NCI-H146 treated with DMSO at 0.1 percent for 48 hours (cell line): ENCODE measurements around the gene SGPL1.
"Not testable (repeated sequence)": the region's sequence is repeated elsewhere in the genome, so short reads cannot be mapped to it uniquely, and the experiment has no call there.

Source experiments
- DNase-seq: peaks from one replicate; lab custom pipeline; 2025; ENCODE audit not compliant: unreplicated experiment; lab: John Stamatoyannopoulos, UW

Gene SGPL1, protein sequence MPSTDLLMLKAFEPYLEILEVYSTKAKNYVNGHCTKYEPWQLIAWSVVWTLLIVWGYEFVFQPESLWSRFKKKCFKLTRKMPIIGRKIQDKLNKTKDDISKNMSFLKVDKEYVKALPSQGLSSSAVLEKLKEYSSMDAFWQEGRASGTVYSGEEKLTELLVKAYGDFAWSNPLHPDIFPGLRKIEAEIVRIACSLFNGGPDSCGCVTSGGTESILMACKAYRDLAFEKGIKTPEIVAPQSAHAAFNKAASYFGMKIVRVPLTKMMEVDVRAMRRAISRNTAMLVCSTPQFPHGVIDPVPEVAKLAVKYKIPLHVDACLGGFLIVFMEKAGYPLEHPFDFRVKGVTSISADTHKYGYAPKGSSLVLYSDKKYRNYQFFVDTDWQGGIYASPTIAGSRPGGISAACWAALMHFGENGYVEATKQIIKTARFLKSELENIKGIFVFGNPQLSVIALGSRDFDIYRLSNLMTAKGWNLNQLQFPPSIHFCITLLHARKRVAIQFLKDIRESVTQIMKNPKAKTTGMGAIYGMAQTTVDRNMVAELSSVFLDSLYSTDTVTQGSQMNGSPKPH

DNA sequence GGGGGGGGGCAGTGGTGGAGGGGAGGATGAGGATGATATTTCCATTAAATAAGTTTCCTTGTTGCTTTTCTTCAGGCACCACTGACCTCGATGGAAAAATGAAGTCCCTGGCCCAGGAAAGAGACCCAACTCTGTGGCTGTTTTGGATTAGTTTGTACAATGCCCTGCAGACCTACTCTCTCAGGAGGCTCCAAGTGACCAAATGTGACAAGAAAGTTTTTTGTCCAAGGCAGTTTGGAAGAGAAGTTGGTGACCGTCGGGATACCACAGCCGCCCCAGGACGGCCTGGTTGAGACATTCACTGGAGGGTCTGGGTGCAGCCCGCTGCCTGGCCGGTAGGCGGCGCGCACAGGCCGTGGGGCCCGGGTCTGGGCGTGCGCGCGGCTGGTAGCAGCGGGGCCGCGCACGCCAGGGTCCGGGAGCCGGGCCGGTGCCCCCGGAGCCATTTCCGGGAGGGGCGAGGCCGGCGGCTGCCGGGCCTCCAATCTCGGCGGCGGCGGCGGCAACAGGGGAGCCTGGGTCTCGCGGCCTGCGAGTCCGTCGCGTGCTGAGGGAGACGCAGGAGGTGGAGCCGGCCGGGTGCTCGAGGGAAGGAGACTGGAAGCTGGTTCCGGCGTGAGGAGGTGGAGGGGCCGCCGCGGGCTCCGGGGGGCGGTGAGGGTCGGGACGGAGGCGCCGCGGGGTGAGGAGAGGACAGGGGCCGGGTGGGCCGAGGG lies at the start of gene SGPL1:
Gene SGPL1, plus strand, starts transcription at position 445 of the 716 bp plus-strand sequence. CDS start 906 bp downstream, outside the sequence.
- DNase-seq = peak; percentile 69

DNA sequence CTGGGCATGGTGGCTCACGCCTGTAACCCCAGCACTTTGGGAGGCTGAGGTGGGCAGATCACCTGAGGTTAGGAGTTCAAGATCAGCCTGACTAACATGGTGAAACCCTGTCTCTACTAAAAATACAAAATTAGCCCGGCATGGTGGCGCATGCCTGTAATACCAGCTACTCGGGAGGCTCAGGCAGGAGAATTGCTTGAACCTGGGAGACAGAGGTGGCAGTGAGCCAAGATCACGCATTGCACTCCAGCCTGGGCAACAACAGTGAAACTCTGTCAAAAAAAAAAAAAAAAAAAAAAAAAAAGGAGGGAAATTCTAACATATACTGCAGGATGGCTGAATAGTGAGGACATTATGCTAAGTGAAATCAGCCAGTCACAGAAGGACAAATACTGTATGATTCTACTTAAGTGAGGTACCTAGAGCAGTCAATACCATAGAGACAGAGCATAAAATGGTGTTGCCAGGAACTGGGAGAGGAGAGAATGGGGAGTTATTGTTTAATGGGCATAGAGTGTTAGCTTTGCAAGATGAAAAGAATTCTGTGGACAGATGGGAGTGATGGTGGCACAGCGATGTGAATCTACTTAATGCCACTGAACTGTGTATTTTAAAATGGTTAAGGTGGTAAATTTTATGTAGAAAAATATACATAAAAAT lies 47.6 kb upstream of the SGPL1 start:
- DNase-seq = not testable (repeated sequence)

DNA sequence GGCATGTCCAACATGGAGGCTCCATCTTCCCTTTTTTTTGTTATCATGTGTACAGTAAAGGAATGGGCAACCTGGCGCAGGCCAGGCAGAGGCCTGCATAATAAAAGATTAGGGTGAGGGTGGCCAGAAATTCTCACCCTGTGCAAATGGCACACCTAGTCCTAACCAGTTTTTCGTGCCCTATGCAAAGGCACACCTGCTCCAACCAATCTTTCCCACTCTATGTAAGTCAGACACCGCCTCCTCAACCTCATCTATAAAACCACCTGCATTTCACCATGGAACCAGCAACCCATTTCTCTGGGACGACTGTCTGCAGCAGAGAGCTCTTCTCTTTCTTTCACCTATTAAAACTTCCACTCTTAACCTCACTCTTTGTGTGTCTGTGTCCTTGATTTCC lies 46.6 kb upstream of the SGPL1 start:
- DNase-seq = no peak

DNA sequence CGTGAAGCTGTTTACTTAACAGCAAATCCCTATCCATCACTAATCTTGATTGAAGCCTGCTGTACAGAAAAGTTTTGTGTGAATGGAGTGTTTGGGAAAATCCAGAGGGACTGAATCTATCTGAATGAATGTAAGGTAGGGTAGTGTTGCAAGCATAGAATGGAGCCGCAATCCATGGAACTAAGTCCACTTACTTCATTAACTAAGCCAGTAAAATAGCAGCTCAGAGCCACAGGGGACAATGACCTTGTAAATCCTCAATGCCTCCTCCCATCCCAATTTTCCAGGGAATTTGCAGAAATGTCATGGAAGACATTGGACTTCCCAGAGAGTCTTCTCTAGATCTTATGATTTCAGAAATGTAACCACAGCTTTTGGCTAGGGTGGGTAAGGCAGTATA lies 45.7 kb upstream of the SGPL1 start:
- DNase-seq = no peak

DNA sequence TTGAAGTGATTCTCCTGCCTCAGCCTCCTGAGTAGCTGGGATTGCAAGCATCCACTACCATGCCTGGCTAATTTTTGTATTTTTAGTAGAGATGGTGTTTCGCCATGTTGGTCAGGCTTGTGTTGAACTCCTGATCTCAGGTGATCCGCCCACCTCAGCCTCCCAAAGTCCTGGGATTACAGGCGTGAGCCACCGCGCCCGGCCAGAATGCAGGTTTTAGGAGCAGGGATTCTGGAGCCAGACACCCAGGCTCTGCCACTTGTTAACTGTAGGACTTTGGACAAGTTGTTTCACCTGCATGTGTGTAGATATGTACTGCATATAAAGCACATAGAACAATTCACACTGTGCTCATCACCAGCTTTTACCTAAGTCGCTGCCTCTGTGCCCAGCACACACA lies 45.2 kb upstream of the SGPL1 start:
- not testable (repeated sequence) for DNase-seq

DNA sequence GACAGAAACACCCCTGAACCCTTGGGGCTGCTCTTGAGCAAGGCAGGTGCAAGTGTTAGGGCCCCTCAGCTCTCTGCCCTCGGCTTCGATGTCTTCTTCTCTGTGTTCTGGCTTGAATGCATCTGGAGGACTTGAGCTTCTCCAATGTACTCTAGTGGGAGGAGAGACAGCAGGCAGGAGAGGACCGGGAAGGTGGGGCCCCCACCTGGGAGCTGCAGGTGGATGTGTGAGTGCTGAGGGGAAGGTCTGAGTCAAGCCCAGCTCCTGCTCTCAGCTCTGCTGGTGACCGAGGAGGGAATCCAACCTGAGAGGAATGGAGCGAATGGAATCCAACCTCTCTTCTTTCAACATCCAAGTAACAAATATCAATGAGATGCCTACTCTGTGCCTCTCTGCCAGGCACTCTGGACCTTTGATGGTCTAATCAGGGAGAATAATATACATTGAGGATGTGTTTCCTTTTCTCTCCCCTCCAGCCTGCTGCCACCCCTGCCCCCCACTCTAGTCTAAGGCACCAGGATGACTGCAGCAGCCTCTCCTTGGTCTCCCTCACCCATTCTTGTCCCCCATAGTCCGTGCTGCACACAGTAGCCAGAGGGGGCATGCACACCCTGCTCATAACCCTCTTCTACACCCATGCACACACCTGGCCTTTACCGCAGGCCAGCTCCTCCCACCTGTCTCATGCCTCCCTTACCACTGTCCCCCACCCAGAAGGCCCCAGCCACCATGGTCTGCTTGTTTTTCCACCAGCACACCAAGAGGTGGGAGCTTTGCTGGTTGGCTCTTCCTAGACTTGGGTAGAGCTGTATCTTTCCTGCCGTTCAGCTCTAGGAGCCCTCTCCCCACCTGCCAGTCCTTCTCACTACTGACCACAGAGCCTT lies 44.2 kb upstream of the SGPL1 start:
- no peak for DNase-seq

DNA sequence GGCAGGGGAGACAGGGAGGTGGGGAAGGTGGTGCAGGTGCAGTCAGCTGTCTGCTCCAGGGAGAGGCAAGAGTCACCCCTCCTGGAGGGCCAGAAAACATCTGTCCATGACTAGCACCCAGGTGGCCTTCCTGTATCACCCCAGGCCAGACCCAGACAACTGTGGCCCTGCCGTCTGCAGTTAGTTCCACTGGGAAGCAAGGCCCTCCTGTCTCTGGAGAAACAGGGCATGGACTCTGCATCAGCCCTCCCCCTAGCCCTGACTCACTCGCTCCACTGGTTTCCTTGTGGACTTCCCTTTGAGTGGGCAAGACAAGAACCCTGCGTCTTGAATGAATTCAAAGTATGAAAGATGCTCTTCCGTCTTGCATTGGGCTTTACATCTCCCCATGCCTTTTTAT lies 43.1 kb upstream of the SGPL1 start:
- peak; percentile 6 for DNase-seq

DNA sequence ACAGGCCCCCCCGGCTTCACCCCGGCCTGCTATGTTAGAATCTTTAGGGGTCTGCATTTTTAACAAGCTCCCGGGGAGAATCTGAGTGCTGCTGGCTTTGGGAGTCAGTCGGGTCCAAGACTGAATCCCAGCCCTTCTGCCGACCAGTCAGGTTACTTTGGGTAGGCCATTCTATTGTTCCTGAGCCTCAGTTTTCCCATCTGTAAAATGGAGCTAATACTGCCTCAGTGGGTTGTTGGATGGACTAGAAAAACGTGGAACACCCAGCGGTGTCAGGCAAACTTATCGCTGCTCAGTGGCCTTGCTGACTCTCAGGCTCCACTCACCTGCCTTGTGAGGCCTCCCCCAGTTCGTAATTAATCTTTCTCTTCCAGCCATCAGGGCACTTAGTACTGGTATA lies 42.3 kb upstream of the SGPL1 start:
- DNase-seq = no peak

DNA sequence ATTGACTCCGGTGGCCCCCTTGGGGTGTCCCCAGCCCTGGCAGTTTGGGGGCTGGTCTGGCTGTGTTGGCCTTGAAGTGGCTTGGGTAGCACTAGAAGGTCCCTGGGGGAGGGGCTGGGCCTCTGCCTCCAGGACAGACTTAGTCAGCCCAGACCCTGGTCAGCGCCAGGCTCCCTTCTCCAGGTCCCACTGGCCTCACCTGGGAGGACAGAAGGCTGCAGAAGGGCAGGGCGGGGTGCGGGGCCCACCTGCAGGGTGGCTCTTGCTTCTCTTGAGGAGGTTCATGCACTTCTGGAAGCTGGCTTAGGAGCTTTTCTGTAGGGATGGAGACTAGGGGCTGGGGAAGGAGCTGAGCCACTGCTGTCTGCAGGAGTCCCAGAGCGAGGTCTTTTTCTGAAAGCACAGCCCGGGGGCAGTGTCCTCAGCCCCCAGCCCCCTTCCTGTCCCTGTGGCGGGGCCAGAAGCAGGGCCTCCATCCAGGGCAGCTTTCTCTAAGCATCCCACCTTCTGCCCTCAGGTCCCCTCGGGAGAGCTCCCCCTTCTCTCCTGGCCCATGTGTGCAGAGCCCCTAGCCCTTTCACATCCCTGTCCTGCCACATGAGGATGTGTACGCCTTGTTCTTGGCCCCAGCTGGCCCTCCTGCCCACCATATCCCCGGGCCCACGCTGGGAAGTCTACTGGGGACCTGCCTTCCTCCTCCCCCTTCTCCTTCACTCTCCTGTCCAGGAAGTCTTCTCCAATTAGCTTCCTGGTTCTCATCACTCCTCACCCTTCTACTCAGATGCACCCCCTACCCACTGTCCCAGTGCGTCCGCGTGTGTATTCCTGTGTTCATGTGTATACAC lies 41.6 kb upstream of the SGPL1 start:
- no peak for DNase-seq

DNA sequence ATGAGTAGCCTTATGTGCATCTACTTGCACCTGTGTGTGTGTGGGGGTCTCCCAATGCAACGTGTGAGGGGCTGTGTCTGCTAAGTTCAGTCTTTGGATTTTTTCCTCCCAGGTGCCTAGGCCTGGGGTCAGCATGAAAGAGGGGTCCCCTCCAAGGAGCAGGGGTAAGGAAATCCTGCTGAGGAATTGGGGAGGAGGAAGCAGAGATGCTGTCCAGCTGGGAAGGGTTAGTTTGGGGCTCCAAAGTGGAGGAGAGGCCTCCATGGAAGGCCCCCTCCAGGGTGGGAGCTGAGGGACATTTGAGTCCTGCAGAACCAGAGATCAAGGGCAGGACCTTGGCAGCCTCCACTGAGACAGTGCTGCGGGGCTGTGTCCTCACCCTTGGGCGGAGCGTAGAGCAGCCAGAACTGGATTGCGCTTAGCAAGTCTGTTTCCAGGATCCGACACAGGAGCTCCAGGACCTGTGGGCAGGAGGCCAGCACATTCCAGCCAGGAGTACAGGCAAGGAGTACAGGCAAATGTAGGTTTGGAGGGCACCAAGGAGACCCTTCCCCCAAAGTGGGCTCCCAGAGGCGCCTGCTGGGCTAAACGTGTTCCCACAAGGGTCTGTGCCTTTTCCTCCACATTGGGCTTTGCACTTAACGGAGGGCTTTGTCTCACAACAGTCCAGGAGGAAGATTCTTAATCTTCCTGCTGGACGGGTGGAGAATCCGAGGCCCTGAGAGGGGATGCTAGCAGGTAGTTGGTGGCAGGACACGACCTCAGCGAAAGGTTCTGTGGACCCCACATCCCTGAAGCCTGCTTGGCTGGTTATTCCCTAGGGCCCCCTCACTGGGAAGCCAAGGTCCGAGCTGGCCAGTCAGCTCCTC lies 40.7 kb upstream of the SGPL1 start:
- no peak for DNase-seq

DNA sequence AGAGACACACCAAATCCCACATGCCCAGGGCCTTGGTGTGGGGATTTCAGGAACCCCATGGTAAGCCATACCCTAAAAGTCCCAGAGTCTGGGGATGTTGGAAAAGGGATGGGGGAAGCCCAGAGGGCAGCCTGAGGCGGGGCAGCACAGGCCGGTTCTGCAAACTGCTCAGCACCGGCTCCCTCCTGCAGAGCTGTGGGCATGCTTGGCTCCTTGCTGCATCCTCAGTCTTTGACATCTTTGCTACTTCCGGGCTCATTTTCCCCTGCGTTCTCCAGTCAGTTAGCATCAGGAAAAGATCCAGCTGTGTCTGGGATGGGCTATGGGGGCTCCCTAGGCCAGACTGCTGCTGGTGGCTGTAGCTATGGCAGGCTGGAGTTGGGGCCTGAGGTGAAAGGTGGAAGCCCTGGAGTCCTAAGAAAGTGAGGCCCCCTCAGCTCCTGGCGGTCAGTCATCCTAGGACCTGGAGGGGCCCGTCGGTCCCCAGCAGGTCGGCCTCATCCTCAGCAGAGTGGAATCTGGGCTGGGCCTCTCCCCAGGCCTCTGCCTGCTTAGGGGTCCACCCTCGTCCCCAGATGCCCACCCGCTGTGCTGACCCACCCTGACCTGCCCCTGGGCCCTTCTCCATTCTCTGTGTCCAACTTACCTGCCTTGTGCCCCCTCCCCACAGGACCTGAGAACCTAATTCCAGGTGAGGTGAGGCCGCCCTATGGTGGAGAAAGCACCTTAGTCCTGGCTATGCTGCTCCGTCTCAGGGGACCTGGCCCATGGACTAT lies 39.9 kb upstream of the SGPL1 start:
- no peak for DNase-seq

DNA sequence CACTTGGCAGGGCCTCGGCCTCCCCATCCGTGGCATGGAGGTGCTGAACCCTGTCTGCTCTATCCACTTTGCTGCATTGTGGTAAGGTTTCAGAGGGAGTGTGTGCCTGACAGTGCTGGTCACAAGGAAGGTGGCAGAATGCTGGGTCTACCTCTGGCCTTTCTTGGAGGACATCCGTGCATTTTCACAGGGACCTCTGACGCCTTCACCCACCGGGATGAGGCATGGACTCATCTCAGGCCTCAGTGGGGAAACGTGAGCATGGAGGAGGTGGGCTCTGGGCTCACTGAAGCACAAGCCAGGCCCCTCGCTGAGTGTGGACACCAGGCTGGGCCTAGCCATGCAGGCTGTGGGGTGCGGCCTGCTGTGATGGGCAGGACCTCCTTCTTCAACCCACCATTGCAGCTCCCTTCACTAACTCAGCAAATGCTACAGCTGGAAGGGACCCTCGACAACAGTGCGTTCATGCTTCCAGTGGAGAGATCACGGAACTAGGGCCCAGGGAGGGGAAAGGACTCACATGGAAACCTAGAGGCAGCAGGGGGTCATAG lies 39.2 kb upstream of the SGPL1 start:
- no peak for DNase-seq

DNA sequence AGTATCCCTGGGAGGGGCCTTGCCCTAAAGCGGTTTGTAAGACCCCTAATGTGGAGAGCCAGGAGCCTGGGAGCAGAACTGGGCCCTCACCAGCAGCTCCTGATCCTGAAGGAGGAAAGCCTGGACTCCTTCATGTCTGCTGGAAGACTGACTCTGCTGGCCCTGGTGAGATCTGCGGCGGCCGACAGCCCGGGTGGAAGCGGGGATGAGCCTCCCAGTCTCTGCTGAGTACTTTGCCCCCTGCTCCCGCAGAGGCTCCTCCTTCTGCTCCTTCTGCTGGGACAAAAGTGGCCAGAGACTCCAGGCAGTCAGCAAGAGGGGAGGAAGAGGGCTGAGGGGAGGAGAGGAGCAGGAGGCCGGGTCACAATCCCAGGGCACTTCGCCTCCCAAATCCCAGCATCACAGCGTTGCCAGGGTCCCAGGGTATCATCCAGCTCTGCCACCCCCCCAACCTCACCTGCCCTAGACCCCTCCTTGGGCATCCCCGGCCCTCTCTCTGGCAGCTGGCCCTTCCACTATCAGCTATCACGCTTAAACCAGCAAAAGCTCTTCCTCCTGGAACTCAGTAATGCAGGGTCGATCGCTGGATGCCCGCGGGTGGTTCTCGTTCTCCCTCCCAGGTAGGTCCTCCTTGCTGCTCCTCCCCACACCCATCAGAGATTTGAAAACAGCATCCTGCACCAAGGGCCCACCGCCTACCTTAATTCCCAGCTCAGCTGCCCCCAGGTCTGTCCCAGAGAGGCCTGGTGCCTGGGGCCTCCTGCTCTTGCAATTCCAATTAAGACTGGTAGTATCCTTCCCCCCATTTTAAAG lies 38.5 kb upstream of the SGPL1 start:
- no peak for DNase-seq

DNA sequence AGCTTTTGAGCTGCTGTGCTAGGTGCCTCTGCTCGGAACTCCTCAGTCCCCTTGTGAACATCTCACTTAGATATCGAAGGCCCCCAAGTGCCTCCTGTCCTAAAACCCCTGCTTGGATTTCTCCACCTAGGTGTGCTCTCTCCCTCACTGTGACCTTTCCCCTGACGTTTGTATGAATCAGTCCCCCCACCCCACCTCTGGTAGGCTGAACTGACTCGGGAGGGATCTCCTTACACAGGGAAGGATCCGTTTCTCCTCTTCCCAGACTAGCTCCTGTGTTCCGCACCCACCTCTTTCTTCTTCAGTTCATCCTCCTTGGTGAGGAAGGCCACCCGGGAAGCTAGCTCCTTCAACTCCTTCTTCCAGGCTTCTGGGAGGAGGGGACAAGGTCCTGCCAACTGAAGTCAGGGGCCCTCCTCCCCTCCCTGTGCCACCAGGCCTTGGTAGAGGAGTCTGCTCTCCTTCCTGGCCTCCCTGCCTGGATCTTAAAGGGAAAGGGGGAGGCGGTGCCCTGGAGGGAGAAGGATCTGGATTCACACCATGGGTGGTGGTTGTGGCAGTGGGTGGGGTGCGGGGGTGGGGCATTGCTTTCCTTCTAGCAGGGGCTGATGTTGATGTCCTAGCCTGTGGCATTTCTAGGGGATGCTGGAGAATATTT lies 37.4 kb upstream of the SGPL1 start:
- no peak for DNase-seq

DNA sequence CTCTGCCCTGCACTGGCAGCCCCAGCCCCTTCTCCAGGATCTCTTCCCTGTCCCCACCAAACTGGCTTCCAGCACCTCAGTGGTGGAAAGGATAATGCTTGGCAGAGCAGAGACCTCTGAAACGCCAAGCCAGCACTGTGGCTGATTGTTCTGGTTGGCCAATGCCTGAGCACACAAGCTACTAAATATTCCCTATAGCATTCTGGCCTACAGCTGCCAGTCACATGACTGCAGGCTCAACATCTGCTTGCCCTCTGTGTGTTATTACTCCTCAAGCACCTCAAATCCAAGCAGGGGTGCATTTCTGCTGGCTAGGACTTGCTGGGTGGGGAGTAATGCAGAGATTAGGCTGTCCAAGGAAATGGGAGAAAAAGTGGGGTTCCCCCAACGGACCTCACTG lies 36.7 kb upstream of the SGPL1 start:
- no peak for DNase-seq
